HG03469 (cell line): ENCODE data around the gene RDH11.
A peak's percentile ranks its signal among the peaks of the same experiment; 100 is the strongest.
"Not testable (repeated sequence)": the region's sequence is repeated elsewhere in the genome, so short reads cannot be mapped to it uniquely, and the experiment has no call there.

Experiments
- ATAC-seq: cut with Tn5 transposase; IDR thresholded peaks from one replicate; pipeline ENCODE4 v1.9.1; 2021; ENCODE audit warnings: mild to moderate bottlenecking, moderate library complexity, moderate number of reproducible peaks; ENCODE audit not compliant: unreplicated experiment

The RDH11 gene

GRCh38 chr14:67705211-67705610, 9.6 kb upstream of the RDH11 start:
- ATAC-seq, result no peak

GRCh38 chr14:67704484-67705089, 9.0 kb upstream of the RDH11 start:
- no peak for ATAC-seq

- no peak for ATAC-seq
These were observed 8.4 kb upstream of the RDH11 start for GRCh38 chr14:67703997-67704396.

- ATAC-seq, result not testable (repeated sequence)
These were observed 5.9 kb upstream of the RDH11 start, which contains the start of gene RDH12 for GRCh38 chr14:67701492-67701891. Gene RDH12, plus strand, starts transcription at chr14:67701886. Its CDS starts 20,757 bp downstream, at chr14:67722643.

- no peak for ATAC-seq
These were observed 2.6 kb upstream of the RDH11 start for GRCh38 chr14:67698179-67698578.

GRCh38 chr14:67697006-67697405, 1.4 kb upstream of the RDH11 start:
- ATAC-seq, result no peak

GRCh38 chr14:67694791-67695393, 672 bp downstream of the RDH11 start:
- peak; percentile 70 for ATAC-seq

- no peak for ATAC-seq
These were observed 5.6 kb downstream of the RDH11 start for GRCh38 chr14:67690011-67690410.

- no peak for ATAC-seq
These were observed 11.7 kb downstream of the RDH11 start for GRCh38 chr14:67683842-67684241.

GRCh38 chr14:67680941-67681340, 14.6 kb downstream of the RDH11 start:
- ATAC-seq, result no peak

- peak; percentile 85 for ATAC-seq
These were observed 15.4 kb downstream of the RDH11 start for GRCh38 chr14:67680121-67680602.

GRCh38 chr14:67679006-67679405, 16.6 kb downstream of the RDH11 start:
- no peak for ATAC-seq

GRCh38 chr14:67675219-67675582, 20.4 kb downstream of the RDH11 start:
- no peak for ATAC-seq

- peak; percentile 57 for ATAC-seq
These were observed 20.9 kb downstream of the RDH11 start, which contains the start of gene VTI1B for GRCh38 chr14:67674480-67675218. Gene VTI1B, minus strand, starts transcription at chr14:67674632. Its CDS starts 143 bp downstream, at chr14:67674489.

GRCh38 chr14:67674139-67674479, 21.5 kb downstream of the RDH11 start:
- ATAC-seq, result peak; percentile 23

GRCh38 chr14:67673451-67673850, 22.1 kb downstream of the RDH11 start:
- ATAC-seq, result no peak

- no peak for ATAC-seq
These were observed 27.0 kb downstream of the RDH11 start for GRCh38 chr14:67668559-67668958.

- ATAC-seq, result no peak
These were observed 28.7 kb downstream of the RDH11 start for GRCh38 chr14:67666750-67667449.

GRCh38 chr14:67665868-67666267, 29.7 kb downstream of the RDH11 start:
- ATAC-seq, result no peak

- no peak for ATAC-seq
These were observed 31.9 kb downstream of the RDH11 start for GRCh38 chr14:67663633-67664032.

- ATAC-seq, result no peak
These were observed 41.8 kb downstream of the RDH11 start for GRCh38 chr14:67653651-67654280.
